DMS 273 treated with DMSO at 0.1 percent for 48 hours (cell line): Measurements from ENCODE around the gene GNMT.

Source experiments
- DNase-seq: peaks from one replicate; lab custom pipeline; 2025; lab: John Stamatoyannopoulos, UW

Gene GNMT

GRCh38 chr6:42960243-42961019, at the start of gene GNMT:
Gene GNMT, plus strand, starts transcription at chr6:42960754. Its CDS starts 14 bp downstream, at chr6:42960768.
- peak; percentile 25 for DNase-seq

- no peak for DNase-seq
Observed at GRCh38 chr6:42911171-42912021, 49.2 kb upstream of the GNMT start.

GRCh38 chr6:42914546-42914945, 46.0 kb upstream of the GNMT start:
- no peak for DNase-seq

DNA sequence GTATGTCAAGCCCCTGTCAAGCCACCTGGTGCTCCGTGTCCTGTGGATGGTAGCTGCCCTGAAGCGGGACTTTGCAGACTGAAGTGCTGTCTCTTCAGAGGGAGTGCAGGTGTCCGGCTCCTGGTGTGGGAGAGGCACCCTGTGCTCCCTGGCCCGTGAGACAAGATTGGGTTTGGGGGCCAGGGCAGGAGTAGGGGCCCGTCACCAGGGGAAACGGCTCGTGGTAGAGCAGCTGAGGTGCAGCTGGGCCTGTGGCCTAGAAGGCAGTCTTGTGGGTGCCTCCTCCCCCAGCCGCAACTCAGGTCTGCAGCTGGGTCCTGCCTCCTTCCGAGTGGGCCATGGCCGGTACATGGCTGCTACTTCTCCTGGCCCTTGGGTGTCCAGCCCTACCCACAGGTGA, 44.8 kb upstream of the GNMT start, which contains the start of gene PTCRA:
Gene PTCRA, plus strand, starts transcription at position 322 of the 400 bp plus-strand sequence. Its CDS starts 17 bp downstream, at position 339.
- DNase-seq = no peak

DNA sequence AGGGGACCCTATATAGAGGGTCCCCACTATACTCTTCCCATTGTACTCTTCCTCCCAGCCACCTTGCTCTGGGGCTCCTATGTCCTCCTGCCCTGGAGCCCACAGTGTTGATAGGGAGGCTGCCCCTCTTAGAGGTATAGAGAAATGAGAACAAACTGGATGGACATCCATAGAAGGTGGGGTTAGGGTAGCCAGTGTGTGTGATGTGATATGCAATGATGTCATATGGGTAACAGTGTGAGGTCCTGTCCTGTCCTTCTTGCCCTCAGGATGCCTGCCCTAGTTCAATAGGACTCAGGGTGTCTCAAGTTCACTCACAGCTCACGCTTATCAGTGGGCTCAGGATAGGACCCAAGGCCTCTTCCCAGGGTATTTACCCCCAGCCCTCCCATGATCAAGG, 44.3 kb upstream of the GNMT start:
- DNase-seq = no peak

DNA sequence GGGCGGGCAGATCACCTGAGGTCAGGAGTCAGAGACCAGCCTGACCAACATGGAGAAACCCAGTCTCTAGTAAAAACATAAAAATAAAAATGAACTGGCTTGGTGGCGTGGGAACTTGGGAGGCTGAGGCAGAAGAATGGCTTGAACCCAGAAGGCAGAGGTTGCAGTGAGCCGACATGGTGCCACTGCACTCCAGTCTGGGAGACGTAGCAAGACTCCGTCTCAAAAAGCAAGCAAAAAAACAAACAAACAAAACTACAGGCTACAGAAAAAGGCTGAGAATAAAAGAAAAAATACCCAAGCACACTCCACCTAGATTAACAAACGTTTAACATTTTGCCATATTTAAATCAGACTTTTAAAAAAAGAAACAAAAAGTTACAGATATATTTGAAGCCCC, 38.8 kb upstream of the GNMT start:
- DNase-seq = no peak

DNA sequence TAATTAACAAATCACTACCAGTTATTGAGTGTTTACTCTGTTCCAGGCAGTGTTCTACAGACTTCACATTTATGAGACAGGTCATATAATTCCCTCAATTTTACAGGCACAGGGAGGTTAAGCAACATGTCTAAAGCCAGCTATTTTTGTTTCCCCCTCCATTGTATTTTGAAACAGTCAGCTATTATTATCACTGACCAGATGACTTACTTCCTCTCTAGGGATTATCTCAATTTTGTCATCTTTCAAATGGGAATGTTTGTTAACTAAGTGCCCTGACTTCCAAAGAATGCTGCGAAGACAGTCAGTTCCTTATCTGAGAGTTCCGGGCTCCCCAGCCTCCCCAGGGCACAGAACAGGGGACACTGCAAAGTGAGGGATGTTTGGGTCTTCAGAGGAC, 36.9 kb upstream of the GNMT start:
- DNase-seq = no peak

- no peak for DNase-seq
Observed at GRCh38 chr6:42925248-42925857, 35.2 kb upstream of the GNMT start.

DNA sequence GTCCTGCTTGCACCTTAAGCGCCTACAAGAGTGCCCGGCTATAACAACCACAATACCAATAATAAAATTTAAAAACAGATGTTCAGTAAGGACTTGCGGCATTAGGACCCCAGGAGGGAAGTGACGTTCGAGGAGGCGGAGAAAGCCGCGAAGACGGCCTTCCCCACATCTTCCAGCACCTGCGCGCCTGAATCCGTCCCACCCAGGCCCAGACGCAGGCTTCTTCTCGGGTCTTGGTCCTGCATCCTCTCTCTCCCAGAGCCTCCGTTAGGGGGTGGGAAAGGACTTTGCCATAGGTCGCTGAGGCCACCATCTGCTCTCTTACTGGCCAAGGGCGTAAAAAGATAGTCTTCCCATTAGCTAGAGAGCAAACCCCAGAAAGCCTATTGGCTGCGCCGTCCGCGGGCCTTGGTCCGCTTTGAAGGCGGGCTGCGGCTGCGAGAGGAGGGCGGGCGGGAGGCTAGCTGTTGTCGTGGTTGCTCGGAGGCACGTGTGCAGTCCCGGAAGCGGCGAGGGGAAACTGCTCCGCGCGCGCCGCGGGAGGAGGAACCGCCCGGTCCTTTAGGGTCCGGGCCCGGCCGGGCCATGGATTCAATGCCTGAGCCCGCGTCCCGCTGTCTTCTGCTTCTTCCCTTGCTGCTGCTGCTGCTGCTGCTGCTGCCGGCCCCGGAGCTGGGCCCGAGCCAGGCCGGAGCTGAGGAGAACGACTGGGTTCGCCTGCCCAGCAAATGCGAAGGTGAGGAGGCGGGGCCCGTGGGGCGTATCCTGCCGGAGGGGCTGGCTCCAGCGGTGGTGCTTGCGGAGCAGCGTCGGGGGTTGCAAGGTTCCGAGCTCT, 31.4 kb upstream of the GNMT start, which contains the start of gene CNPY3:
Gene CNPY3, plus strand, starts transcription at position 495 of the 835 bp plus-strand sequence. Its CDS starts 91 bp downstream, at position 586.
- DNase-seq = peak; percentile 98

DNA sequence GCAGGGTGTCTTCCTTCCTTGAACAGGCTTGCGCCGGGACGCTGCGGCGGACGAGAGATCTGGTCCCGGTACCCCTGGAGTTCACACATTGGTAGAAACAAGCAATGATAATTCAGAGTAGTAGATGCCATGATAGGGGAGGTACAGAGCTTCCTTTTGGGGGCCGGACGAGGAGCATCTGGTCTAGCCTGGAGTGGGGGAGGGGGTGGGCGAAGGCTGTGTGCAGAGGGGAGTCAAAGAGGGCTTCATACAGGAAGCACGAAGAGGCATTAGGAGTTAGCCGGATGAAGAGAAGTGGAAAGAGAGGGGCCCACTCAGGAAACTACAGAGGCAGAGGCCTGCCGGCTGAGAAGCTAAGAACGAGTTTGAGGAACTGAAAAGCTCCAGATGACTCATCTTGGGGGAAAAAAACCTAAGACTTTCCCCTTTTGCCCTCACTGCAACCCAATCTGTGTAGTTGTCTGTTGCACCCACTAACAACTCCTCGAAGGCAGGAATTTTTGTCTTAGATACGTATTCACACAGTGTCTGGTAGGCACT, 30.7 kb upstream of the GNMT start:
- DNase-seq = peak; percentile 69

DNA sequence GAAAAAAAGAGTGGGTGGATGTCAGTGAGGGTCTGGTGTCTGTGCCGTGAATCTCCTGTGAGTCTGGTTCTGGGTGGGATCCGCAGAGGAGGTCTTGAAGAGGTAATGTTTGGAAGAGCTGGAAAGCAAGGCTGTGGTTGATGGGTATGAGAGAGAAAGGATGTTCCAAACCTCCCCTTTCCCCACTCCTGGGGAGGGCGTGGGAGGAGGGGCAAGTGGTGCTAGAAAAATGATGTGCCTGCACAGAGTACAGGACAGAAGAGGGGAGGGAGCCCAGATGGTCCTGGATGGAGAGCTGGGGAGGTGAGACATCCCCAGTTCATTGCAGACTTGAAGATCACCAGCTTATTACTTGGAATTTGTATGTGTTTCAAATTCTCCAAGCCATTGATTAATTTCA, 28.1 kb upstream of the GNMT start:
- no peak for DNase-seq

DNA sequence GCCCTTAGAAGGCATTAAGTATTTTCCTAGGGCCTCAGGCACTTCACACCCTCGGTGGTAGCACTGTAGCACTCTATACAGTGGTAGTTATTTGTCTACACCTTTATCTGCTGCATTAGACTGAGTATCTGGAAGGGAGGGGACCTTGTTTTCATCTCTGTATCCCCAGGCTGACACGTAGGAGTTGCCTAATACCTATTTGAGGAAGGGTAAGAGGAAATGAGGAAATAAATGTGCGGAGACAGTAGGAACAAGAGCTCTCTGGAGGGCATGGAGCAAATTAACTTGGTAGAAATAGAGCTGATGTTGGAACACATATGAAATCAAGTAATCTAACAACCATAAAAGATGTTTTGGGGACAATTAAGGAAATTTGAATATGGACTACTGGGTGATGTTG, 27.3 kb upstream of the GNMT start:
- no peak for DNase-seq

DNA sequence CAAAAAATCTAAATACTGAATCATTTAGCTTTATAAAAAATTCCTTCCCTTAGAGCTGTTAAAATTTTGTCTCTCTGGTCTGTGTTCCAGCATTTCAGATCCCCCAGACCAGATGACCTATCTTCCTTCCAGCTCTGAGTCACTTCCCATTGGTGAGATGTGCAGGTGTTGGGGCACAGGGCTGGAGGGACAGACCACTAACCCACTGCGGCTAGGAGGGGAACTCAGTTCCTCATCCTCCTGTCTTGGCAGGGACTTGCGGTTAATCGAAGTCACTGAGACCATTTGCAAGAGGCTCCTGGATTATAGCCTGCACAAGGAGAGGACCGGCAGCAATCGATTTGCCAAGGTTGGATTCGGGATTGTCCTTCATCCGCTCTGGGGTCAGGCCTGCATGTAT, 25.2 kb upstream of the GNMT start:
- no peak for DNase-seq

- DNase-seq = no peak
Observed at GRCh38 chr6:42936398-42936797, 24.2 kb upstream of the GNMT start.

DNA sequence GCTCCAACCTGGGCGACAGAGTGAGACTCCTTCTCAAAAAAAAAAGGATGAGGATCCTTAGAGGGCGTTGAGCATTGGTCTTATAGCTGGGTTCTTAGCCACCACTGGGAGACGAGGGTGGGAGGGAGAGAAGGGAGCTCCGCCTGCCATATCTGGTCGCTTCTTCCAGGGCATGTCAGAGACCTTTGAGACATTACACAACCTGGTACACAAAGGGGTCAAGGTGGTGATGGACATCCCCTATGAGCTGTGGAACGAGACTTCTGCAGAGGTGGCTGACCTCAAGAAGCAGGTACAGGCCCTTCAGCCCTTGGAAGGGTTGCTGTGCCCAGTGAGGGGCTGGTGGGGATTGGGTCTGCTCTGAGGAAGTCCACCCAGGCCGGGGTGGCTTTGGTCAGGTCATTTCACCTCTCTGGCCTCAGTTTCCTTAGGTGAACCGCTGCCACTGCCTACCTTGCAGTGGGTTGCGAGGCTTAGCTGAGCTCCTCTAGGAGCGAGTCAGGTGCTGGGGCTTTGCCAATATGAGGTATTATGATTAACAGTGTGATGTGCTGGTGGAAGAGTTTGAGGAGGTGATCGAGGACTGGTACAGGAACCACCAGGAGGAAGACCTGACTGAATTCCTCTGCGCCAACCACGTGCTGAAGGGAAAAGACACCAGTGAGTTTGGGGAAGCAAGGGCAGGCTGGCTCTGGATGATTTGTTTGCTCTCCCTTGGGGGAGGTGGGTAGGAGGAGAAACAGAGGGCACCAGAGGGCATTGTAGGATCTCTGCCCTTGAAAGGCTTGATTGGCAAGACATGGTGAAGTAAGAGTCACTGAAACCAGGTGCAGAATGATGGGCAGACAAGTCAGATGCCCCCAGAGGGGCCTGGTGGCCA, 22.8 kb upstream of the GNMT start:
- no peak for DNase-seq

DNA sequence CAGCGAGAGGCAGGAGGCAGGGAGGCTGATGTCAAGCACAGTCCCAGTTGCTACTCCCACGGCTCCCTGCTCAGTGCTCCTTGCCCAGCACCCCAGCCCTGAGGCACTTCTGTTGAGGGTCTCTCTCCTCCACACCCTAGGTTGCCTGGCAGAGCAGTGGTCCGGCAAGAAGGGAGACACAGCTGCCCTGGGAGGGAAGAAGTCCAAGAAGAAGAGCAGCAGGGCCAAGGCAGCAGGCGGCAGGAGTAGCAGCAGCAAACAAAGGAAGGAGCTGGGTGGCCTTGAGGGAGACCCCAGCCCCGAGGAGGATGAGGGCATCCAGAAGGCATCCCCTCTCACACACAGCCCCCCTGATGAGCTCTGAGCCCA, 22.1 kb upstream of the GNMT start:
- DNase-seq = no peak

DNA sequence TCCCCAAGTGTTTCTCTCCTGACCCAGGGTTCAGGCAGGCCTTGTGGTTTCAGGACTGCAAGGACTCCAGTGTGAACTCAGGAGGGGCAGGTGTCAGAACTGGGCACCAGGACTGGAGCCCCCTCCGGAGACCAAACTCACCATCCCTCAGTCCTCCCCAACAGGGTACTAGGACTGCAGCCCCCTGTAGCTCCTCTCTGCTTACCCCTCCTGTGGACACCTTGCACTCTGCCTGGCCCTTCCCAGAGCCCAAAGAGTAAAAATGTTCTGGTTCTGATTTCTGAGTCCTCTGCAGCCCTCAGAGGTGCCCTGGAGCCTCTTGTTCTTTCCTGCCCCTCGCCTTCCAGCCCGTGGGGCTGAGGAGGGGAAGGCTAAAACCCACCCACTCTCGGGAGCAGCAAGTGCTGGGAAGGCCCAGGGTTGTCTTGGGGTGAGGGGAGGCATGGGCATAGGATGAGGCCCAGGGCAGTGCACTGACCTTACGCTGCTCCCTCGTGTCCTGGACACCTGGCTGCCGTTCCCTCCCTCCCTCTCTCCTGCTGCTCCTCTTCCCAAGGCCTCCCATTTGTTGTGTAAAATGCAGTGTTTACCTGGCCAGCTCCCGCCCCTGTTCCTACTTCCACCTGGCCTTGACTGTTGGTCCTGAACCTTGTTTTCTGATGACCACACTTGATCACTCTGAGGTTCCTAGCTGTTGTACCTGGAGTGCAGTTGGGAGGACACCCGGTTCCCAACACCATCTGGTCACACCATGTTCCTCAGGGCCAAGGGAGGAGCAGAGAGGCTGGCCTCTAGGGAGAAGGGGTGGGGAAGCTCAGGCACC, 21.4 kb upstream of the GNMT start:
- no peak for DNase-seq

DNA sequence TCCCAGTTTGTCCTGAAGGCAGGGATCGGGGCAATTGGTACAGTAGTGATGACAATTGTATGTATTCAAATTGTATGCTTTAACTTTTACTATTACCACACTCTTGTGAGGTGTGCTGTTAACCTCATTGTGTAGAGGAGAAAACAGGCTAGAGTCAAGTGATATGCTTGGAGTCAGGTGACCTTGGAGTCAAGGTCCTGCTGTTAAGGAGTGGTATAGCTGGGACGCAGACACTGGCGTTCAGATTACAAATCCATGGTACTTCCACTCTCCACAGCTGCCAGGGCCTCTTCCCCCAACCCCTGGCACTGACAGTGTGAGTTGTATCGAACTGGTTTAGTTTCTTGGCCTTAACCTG, 20.8 kb upstream of the GNMT start:
- DNase-seq = no peak

- no peak for DNase-seq
Observed at GRCh38 chr6:42940493-42941045, 20.0 kb upstream of the GNMT start.
